H9 (cell line): Measurements from ENCODE around the gene RASL10A. TPM values are rescaled to one million over a fixed set of nuclear protein-coding genes. Genes with fewer than 3 reads are reported as not detected.

Experiments used
- DNase-seq: peaks from one replicate; pipeline ENCODE4 v3.0.0-alpha.2; 2017
- H2AFZ ChIP-seq: one replicate; pipeline ENCODE4 v1.6.1; 2013; ENCODE audit warnings: mild to moderate bottlenecking, low read length, control low read depth, moderate library complexity
- H2AK5ac ChIP-seq: 2 replicates; pipeline ENCODE4 v1.6.1; 2013; ENCODE audit warnings: low read length, control low read depth, mixed read lengths; ENCODE audit not compliant: insufficient read length
- H2BK120ac ChIP-seq: one replicate; pipeline ENCODE4 v1.6.1; 2013; ENCODE audit warnings: low read depth, mild to moderate bottlenecking, low read length, control low read depth, inconsistent platforms; ENCODE audit not compliant: poor library complexity, severe bottlenecking
- H2BK12ac ChIP-seq: 2 replicates; pipeline ENCODE4 v1.6.1; 2013; ENCODE audit warnings: low read length, control low read depth, mixed read lengths, low read depth; ENCODE audit not compliant: insufficient read length
- H2BK15ac ChIP-seq: 2 replicates; pipeline ENCODE4 v1.6.1; 2013; ENCODE audit warnings: low read depth, low read length, control low read depth
- H2BK20ac ChIP-seq: one replicate; pipeline ENCODE4 v1.6.1; 2013; ENCODE audit warnings: low read depth, mild to moderate bottlenecking, low read length, control low read depth, inconsistent platforms; ENCODE audit not compliant: poor library complexity, severe bottlenecking
- H2BK5ac ChIP-seq: 2 replicates; pipeline ENCODE4 v1.6.1; 2013; ENCODE audit warnings: low read length, control low read depth, mixed read lengths; ENCODE audit not compliant: insufficient read length
- H3K14ac ChIP-seq: 2 replicates; pipeline ENCODE4 v1.6.1; 2013; ENCODE audit warnings: low read length, control low read depth; ENCODE audit not compliant: insufficient read depth
- H3K18ac ChIP-seq: 2 replicates; pipeline ENCODE4 v1.6.1; 2013; ENCODE audit warnings: low read depth, mild to moderate bottlenecking, mixed read lengths, low read length, control low read depth; ENCODE audit not compliant: insufficient read length
- H3K23ac ChIP-seq: 2 replicates; pipeline ENCODE4 v1.6.1; 2013; ENCODE audit warnings: low read length, control low read depth, mixed read lengths, low read depth; ENCODE audit not compliant: insufficient read length
- H3K23me2 ChIP-seq: 2 replicates; pipeline ENCODE4 v1.6.1; 2013; ENCODE audit warnings: low read depth, mild to moderate bottlenecking, mixed read lengths, low read length, control low read depth; ENCODE audit not compliant: insufficient read length, poor library complexity, severe bottlenecking
- H3K27ac ChIP-seq: 2 replicates; pipeline ENCODE4 v1.5.1; 2013; ENCODE audit warnings: low read length, control low read depth, mixed read lengths, low read depth; ENCODE audit not compliant: insufficient read length
- H3K27me3 ChIP-seq: 2 replicates; pipeline ENCODE4 v1.6.1; 2013; ENCODE audit warnings: low read length, control low read depth, inconsistent platforms; ENCODE audit not compliant: insufficient read depth
- H3K4ac ChIP-seq: 2 replicates; pipeline ENCODE4 v1.6.1; 2013; ENCODE audit warnings: low read depth, mild to moderate bottlenecking, control low read depth, inconsistent platforms, low read length, moderate library complexity
- H3K4me1 ChIP-seq: 2 replicates; pipeline ENCODE4 v1.6.1; 2013; ENCODE audit warnings: low read length, control low read depth, inconsistent platforms; ENCODE audit not compliant: insufficient read depth
- H3K4me2 ChIP-seq: 2 replicates; pipeline ENCODE4 v1.6.1; 2013; ENCODE audit warnings: low read length, control low read depth, mixed read lengths; ENCODE audit not compliant: insufficient read length, insufficient read depth
- H3K56ac ChIP-seq: 2 replicates; pipeline ENCODE4 v1.6.1; 2013; ENCODE audit warnings: low read depth, mild to moderate bottlenecking, mixed read lengths, low read length, control low read depth; ENCODE audit not compliant: insufficient read length
- H3K79me1 ChIP-seq: 2 replicates; pipeline ENCODE4 v1.6.1; 2013; ENCODE audit warnings: low read depth, mild to moderate bottlenecking, moderate library complexity, low read length, control low read depth, inconsistent platforms; ENCODE audit not compliant: insufficient read depth, poor library complexity, severe bottlenecking
- H3K79me2 ChIP-seq: 2 replicates; pipeline ENCODE4 v1.6.1; 2013; ENCODE audit warnings: low read length, control low read depth, inconsistent platforms; ENCODE audit not compliant: insufficient read depth
- H3K9ac ChIP-seq: 2 replicates; pipeline ENCODE4 v1.6.1; 2013; ENCODE audit warnings: low read length, control low read depth, mixed read lengths; ENCODE audit not compliant: insufficient read length; ENCODE audit errors: extremely low read depth
- H3K9me3 ChIP-seq: one replicate; pipeline ENCODE4 v1.6.1; 2013; ENCODE audit warnings: low read depth, low read length, inconsistent platforms; ENCODE audit not compliant: control insufficient read depth
- H3T11ph ChIP-seq: one replicate; pipeline ENCODE4 v1.6.1; 2013; ENCODE audit warnings: mild to moderate bottlenecking, low read length, control low read depth, inconsistent platforms
- H4K20me1 ChIP-seq: one replicate; pipeline ENCODE4 v1.6.1; 2013; ENCODE audit not compliant: control insufficient read depth, insufficient read length, insufficient read depth
- H4K5ac ChIP-seq: 2 replicates; pipeline ENCODE4 v1.6.1; 2013; ENCODE audit warnings: low read depth, mild to moderate bottlenecking, mixed read lengths, low read length, control low read depth; ENCODE audit not compliant: insufficient read length
- H4K8ac ChIP-seq: replicated peaks from 2 replicates; pipeline ENCODE4 v1.6.1; 2013; ENCODE audit warnings: low read length, control low read depth, mixed read lengths, low read depth; ENCODE audit not compliant: insufficient read length
- H4K91ac ChIP-seq: 2 replicates; pipeline ENCODE4 v1.6.1; 2013; ENCODE audit warnings: low read depth, mild to moderate bottlenecking, moderate library complexity, mixed read lengths, low read length, control low read depth; ENCODE audit not compliant: insufficient read length
- H3K27ac Mint-ChIP-seq, 3 experiments: 2 replicates in 2 of 3; 3 replicates in 1 of 3; pipeline ENCODE4 v1.8.0; 2020 to 2021; ENCODE audit warnings: mixed read lengths in 3 of 3, mild to moderate bottlenecking in 1 of 3, moderate library complexity in 1 of 3
- H3K27me3 Mint-ChIP-seq: 2 replicates; pipeline ENCODE4 v1.8.0; 2021; ENCODE audit warnings: low read depth, mild to moderate bottlenecking, moderate library complexity, mixed read lengths
- H3K36me3 Mint-ChIP-seq, 3 experiments: 2 replicates in 2 of 3; 3 replicates in 1 of 3; pipeline ENCODE4 v1.8.0; 2020 to 2021; ENCODE audit warnings: low read depth in 3 of 3, mixed read lengths in 3 of 3; ENCODE audit not compliant: insufficient read depth in 1 of 3
- H3K4me1 Mint-ChIP-seq, 2 experiments: 2 replicates each; pipeline ENCODE4 v1.8.0; 2020; ENCODE audit warnings: mixed read lengths in 2 of 2
- H3K4me3 Mint-ChIP-seq, 2 experiments: 2 replicates in 1 of 2; 3 replicates in 1 of 2; pipeline ENCODE4 v1.8.0; 2020 to 2021; ENCODE audit warnings: mild to moderate bottlenecking in 2 of 2, mixed read lengths in 2 of 2, moderate library complexity in 1 of 2
- H3K9me3 Mint-ChIP-seq, 2 experiments: 2 replicates in 1 of 2; 3 replicates in 1 of 2; pipeline ENCODE4 v1.8.0; 2020; ENCODE audit warnings: mild to moderate bottlenecking in 2 of 2, mixed read lengths in 2 of 2, moderate library complexity in 1 of 2
- WGBS: extraction: QIAGEN DNeasy Blood & Tissue Kit; methylation state at CpG from one replicate; pipeline ENCODE4 v1.1.7; 2013; ENCODE audit warnings: missing lambda C conversion rate, low lambda C conversion rate, mixed read lengths; ENCODE audit not compliant: insufficient read length; ENCODE audit errors: extremely low coverage; 5-methylcytosine and 5-hydroxymethylcytosine counted together
- total RNA-seq: library from RNA; stranded (reverse); gene quantifications from 2 replicates; pipeline ENCODE4 v1.2.1, GENCODE V29; 2021
- TF ChIP-seq, protein P1 (sequence below): fragments of 200-600 bp; sonication (generic); conservative IDR thresholded peaks from 3 replicates; pipeline ENCODE4 v1.8.0; 2021; ENCODE audit warnings: antibody characterized with exemption, mild to moderate bottlenecking

The RASL10A gene
- total RNA-seq, 1 experiment from 2014 or later = 0.90 TPM

DNA sequence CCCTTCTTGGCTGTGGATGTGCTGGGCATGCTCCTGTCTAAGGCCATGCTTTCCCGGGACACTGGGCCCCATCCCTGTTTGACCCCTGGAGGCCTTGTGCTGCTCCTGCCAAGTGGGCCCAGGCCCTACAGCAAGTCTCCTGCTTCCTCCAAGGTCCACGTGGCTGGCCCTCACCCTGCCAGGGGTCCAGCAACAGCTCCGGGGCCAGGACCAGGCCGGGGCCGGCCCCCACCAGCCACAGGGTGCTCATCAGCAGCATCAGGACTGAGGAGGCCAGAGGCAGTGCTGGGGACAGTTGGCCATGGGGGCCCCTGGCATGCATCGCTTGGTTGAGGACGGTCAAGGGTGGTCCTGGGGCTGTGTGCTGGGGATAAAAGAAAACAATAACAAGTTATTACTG is 50.2 kb downstream of the RASL10A start:
- Histone ChIP-seq H2BK15ac (no peak overlapping the region), H2BK5ac (no peak overlapping the region), H2AK5ac (no peak overlapping the region), H2BK120ac (no peak overlapping the region), H3K23ac (no peak overlapping the region), H2AFZ (no peak overlapping the region), H3K9me3 (no peaks in the 10 kb centered on the region), H3K14ac (no peak overlapping the region), H3K23me2 (peaks cover 22% of the 10 kb centered on the region), H2BK12ac (no peak overlapping the region), H3K18ac (no peak overlapping the region), H3K4ac (no peak overlapping the region), H3T11ph (no peak overlapping the region), H3K56ac (no peak overlapping the region), H4K91ac (no peak overlapping the region), H4K8ac (no peak overlapping the region), H3K79me1 (no peaks in the 10 kb centered on the region), H4K20me1 (no peaks in the 10 kb centered on the region), H3K27me3 (no peaks in the 10 kb centered on the region), H2BK20ac (no peak overlapping the region), H3K9ac (no peak overlapping the region), H3K79me2 (peaks cover 22% of the 10 kb centered on the region), H3K27ac (no peak overlapping the region), H4K5ac (no peak overlapping the region), H3K4me1 (peaks cover 5% of the 10 kb centered on the region), H3K4me2 (no peak overlapping the region)
- H3K36me3 Mint-ChIP-seq = peaks cover 27 to 52% (median 39%) of the 10 kb centered on the region in 3 experiments; a peak in 6 of 7 replicates
- H3K4me1 Mint-ChIP-seq = peaks cover 19 to 27% of the 10 kb centered on the region in 2 experiments
- H3K27me3 Mint-ChIP-seq = no peaks in the 10 kb centered on the region
- no peak for DNase-seq
- no peak overlapping the region for H3K27ac Mint-ChIP-seq
- no peak overlapping the region for H3K4me3 Mint-ChIP-seq
- TF ChIP-seq, protein P1, sequence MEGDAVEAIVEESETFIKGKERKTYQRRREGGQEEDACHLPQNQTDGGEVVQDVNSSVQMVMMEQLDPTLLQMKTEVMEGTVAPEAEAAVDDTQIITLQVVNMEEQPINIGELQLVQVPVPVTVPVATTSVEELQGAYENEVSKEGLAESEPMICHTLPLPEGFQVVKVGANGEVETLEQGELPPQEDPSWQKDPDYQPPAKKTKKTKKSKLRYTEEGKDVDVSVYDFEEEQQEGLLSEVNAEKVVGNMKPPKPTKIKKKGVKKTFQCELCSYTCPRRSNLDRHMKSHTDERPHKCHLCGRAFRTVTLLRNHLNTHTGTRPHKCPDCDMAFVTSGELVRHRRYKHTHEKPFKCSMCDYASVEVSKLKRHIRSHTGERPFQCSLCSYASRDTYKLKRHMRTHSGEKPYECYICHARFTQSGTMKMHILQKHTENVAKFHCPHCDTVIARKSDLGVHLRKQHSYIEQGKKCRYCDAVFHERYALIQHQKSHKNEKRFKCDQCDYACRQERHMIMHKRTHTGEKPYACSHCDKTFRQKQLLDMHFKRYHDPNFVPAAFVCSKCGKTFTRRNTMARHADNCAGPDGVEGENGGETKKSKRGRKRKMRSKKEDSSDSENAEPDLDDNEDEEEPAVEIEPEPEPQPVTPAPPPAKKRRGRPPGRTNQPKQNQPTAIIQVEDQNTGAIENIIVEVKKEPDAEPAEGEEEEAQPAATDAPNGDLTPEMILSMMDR = no peak
- peaks cover 0 to 4% of the 10 kb centered on the region in 2 experiments; a peak in 2 of 5 replicates for H3K9me3 Mint-ChIP-seq
- WGBS = no CpG with 5 or more reads among the region's 7 CpGs
